ENCODE results near the gene DOK3. TPM values are rescaled to one million over a fixed set of nuclear protein-coding genes. Genes with fewer than 3 reads are reported as not detected.

The DOK3 gene
- total RNA-seq, 4 donors from 2014 or later, result 6.1 to 16.6 (median 6.6) TPM

- no peaks in the 10 kb centered on the region for H3K9me3 ChIP-seq
- peaks cover 0 to 100% of the 10 kb centered on the region in 2 donors for H3K36me3 ChIP-seq
- peaks cover 0 to 7% (median 0%) of the 10 kb centered on the region in 3 donors for H3K4me1 ChIP-seq
- peak overlapping the region in 1 of 4 donors; percentile 21 for H3K27ac ChIP-seq
- H3K4me3 ChIP-seq, result no peak overlapping the region
- no peak for TF ChIP-seq POLR2AphosphoS5 (IDR thresholded peaks at IDR 0.05)
- no peak for TF ChIP-seq POLR2A (IDR thresholded peaks at IDR 0.05)
- no peak for TF ChIP-seq EP300 (IDR thresholded peaks at IDR 0.05)
- no peak for TF ChIP-seq CTCF (IDR thresholded peaks at IDR 0.05)
- no peak for ATAC-seq
- 66 to 72% methylated on average over 8 to 11 of the region's 12 CpGs for WGBS, 2 donors (ENCODE audit: low coverage in 1 of 2)
- no peaks in the 10 kb centered on the region for H3K27me3 ChIP-seq
Observed at GRCh38 chr5:177529247-177530203, 19.9 kb upstream of the DOK3 start.

DNA sequence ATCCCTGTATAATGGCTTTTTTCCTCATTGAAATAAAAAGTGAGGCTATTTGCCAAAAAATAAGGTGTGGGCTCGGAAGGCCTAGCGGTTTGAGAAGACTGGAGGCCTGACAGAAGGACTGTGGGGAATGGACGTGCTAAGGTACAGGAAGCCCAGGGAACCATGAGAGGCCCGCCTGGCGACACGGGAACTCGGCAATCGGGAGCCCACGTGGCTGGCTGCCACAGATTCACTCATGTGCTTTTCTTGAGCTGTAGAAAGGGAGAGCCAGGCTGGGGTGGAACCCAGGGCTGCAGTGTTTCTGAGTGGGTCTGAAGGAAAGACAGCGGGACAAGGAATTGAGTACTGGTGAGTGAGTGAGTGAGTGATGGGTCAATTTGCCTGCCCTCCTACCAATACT lies 19.0 kb upstream of the DOK3 start:
- no peaks in the 10 kb centered on the region for H3K9me3 ChIP-seq
- H3K4me3 ChIP-seq, result no peak overlapping the region
- no peak for ATAC-seq
- H3K4me1 ChIP-seq, result peaks cover 0 to 7% (median 0%) of the 10 kb centered on the region in 3 donors
- no peaks in the 10 kb centered on the region for H3K27me3 ChIP-seq
- TF ChIP-seq EP300 (IDR thresholded peaks at IDR 0.05) (no peak), POLR2AphosphoS5 (IDR thresholded peaks at IDR 0.05) (no peak), POLR2A (IDR thresholded peaks at IDR 0.05) (no peak), CTCF (IDR thresholded peaks at IDR 0.05) (no peak)
- no peak overlapping the region for H3K27ac ChIP-seq
- peaks cover 0 to 100% of the 10 kb centered on the region in 2 donors for H3K36me3 ChIP-seq
- 68 to 83% methylated on average over 9 to 10 of the region's 10 CpGs for WGBS, 2 donors (ENCODE audit: low coverage in 1 of 2)

DNA sequence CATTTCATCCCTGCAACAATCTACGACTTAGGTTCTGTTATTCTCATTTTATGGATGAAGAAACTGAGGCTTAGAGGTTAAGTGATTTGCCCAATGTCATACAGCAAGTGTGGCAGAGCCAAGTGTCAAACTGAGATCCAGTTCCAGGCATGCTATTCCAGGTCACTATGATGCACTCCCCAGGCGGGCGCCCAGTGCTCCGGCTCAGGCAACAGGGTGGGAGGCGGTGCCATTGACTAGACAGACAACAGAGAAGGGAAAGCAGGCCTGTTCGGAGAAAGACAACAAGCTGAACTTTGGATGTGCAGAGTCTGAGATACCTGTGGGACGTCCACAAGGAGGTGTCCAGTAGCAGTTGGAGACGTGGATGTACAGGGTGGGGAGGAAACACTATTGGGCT lies 18.0 kb upstream of the DOK3 start:
- H3K4me3 ChIP-seq, result no peak overlapping the region
- no peaks in the 10 kb centered on the region for H3K27me3 ChIP-seq
- TF ChIP-seq CTCF (IDR thresholded peaks at IDR 0.05) (no peak), POLR2A (IDR thresholded peaks at IDR 0.05) (no peak), POLR2AphosphoS5 (IDR thresholded peaks at IDR 0.05) (no peak), EP300 (IDR thresholded peaks at IDR 0.05) (no peak)
- H3K36me3 ChIP-seq, result peaks cover 0 to 100% of the 10 kb centered on the region in 2 donors
- peaks cover 0 to 7% (median 0%) of the 10 kb centered on the region in 3 donors for H3K4me1 ChIP-seq
- 87 to 89% methylated on average over 1 to 3 of the region's 8 CpGs for WGBS, 2 donors (ENCODE audit: low coverage in 1 of 2)
- no peak for ATAC-seq
- no peak overlapping the region for H3K27ac ChIP-seq
- H3K9me3 ChIP-seq, result no peaks in the 10 kb centered on the region

- no peak for ATAC-seq
- Histone ChIP-seq H3K9me3 (no peaks in the 10 kb centered on the region), H3K27me3 (no peaks in the 10 kb centered on the region), H3K4me1 (peaks cover 0 to 7% (median 0%) of the 10 kb centered on the region in 3 donors), H3K36me3 (peaks cover 0 to 100% of the 10 kb centered on the region in 2 donors), H3K27ac (no peak overlapping the region), H3K4me3 (no peak overlapping the region)
- WGBS, 2 donors (ENCODE audit: low coverage in 1 of 2), result 50 to 67% methylated on average over 1 to 2 of the region's 6 CpGs
- TF ChIP-seq POLR2AphosphoS5 (IDR thresholded peaks at IDR 0.05), result no peak
- TF ChIP-seq CTCF (IDR thresholded peaks at IDR 0.05), result no peak
- TF ChIP-seq POLR2A (IDR thresholded peaks at IDR 0.05), result no peak
- TF ChIP-seq EP300 (IDR thresholded peaks at IDR 0.05), result no peak
Observed at GRCh38 chr5:177526791-177527190, 17.2 kb upstream of the DOK3 start.
